Measurements from ENCODE around the gene CFAP43.

CFAP43 gene

GRCh38 chr10:104216631-104217030 is 15.5 kb downstream of the CFAP43 start:
- no peak for TF ChIP-seq CTCF (IDR thresholded peaks at IDR 0.05; ENCODE audit: borderline replicate concordance, control extremely low read depth, extremely low read depth, insufficient read depth, missing control alignments)
- in situ Hi-C loops (cut with MboI; ENCODE audit: low sequenced_read_pairs, unreplicated experiment) = loop anchor here (25.0 kb wide), 1 partner anchor 329 kb away; no protein-coding TSS in a partner anchor
- no peak for DNase-seq (ENCODE audit: low spot score)

- DNase-seq (ENCODE audit: low spot score) = peak; percentile 47
- peak; percentile 32 for TF ChIP-seq CTCF (IDR thresholded peaks at IDR 0.05; ENCODE audit: borderline replicate concordance, control extremely low read depth, extremely low read depth, insufficient read depth, missing control alignments)
- in situ Hi-C loops (cut with MboI; ENCODE audit: low sequenced_read_pairs, unreplicated experiment) = loop anchor here (25.0 kb wide), 1 partner anchor 322 kb away; no protein-coding TSS in a partner anchor
Measured at GRCh38 chr10:104209575-104210198, 22.5 kb downstream of the CFAP43 start.

- no peak for TF ChIP-seq CTCF (IDR thresholded peaks at IDR 0.05; ENCODE audit: borderline replicate concordance, control extremely low read depth, extremely low read depth, insufficient read depth, missing control alignments)
- no peak for DNase-seq (ENCODE audit: low spot score)
- in situ Hi-C loops (cut with MboI; ENCODE audit: low sequenced_read_pairs, unreplicated experiment) = loop anchor here (25.0 kb wide), 1 partner anchor 321 kb away; no protein-coding TSS in a partner anchor
Measured at GRCh38 chr10:104208730-104209129, 23.4 kb downstream of the CFAP43 start.

GRCh38 chr10:104202231-104202630 is 29.9 kb downstream of the CFAP43 start:
- TF ChIP-seq CTCF (IDR thresholded peaks at IDR 0.05; ENCODE audit: borderline replicate concordance, control extremely low read depth, extremely low read depth, insufficient read depth, missing control alignments) = no peak
- in situ Hi-C loops (cut with MboI; ENCODE audit: low sequenced_read_pairs, unreplicated experiment) = loop anchor here (25.0 kb wide), 1 partner anchor 315 kb away; no protein-coding TSS in a partner anchor
- DNase-seq (ENCODE audit: low spot score) = no peak

- no peak for DNase-seq (ENCODE audit: low spot score)
- TF ChIP-seq CTCF (IDR thresholded peaks at IDR 0.05; ENCODE audit: borderline replicate concordance, control extremely low read depth, extremely low read depth, insufficient read depth, missing control alignments) = no peak
- in situ Hi-C loops (cut with MboI; ENCODE audit: low sequenced_read_pairs, unreplicated experiment) = loop anchor here (25.0 kb wide), 1 partner anchor 314 kb away; no protein-coding TSS in a partner anchor
Measured at GRCh38 chr10:104201636-104202035, 30.5 kb downstream of the CFAP43 start.

- TF ChIP-seq CTCF (IDR thresholded peaks at IDR 0.05; ENCODE audit: borderline replicate concordance, control extremely low read depth, extremely low read depth, insufficient read depth, missing control alignments) = no peak
- DNase-seq (ENCODE audit: low spot score) = no peak
- in situ Hi-C loops (cut with MboI; ENCODE audit: low sequenced_read_pairs, unreplicated experiment) = no loop called here
Measured at GRCh38 chr10:104199567-104199966, 32.6 kb downstream of the CFAP43 start.

Measured in GM13976 (cell line).